K562 (cell line): ENCODE data around the gene ACADVL. TPM values are rescaled to one million over a fixed set of nuclear protein-coding genes. Genes with fewer than 3 reads are reported as not detected.

ENCODE experiments used
- ATAC-seq: fragments of 200-7000 bp; cut with Tn5 transposase; 3 replicates; pipeline ENCODE4 v1.9.1; 2020; ENCODE audit warnings: moderate library complexity
- BruUV-seq: library from RNA; stranded (reverse); fragments of 400-500 nt; replicated peaks from 2 replicates; lab custom pipeline; 2021; lab: Mats Ljungman, UMichigan
- CTCF ChIA-PET: fragments of 300-600 bp; formaldehyde crosslinking; extraction: SDS; loops from one replicate; lab custom pipeline; 2021; ENCODE audit warnings: low intra/inter-chr PET ratio; lab: Yijun Ruan, JAX
- POLR2A ChIA-PET: fragments of 300-600, 350-650 bp; sonication (Branson Sonifier 250); formaldehyde crosslinking; extraction: SDS; loops from one replicate; lab custom pipeline; 2021; ENCODE audit warnings: antibody characterized with exemption, inconsistent platforms; lab: Yijun Ruan, JAX
- DNase-seq, 4 experiments: peaks; one replicate each; pipeline versions ENCODE4 v3.0.0 to v3.0.0-alpha.2; 2011 to 2018; ENCODE audit warnings: low spot score in 3 of 4, mixed read lengths in 3 of 4; ENCODE audit errors: extremely low read depth in 1 of 4
- FAIRE-seq: peaks from 2 replicates; lab custom pipeline; 2011; peaks lifted over from hg19 to GRCh38; lab: Jason Lieb, UNC
- H2AFZ ChIP-seq: 2 replicates; pipeline ENCODE4 v1.6.0; 2011; ENCODE audit warnings: low read depth, low read length, control low read depth, inconsistent platforms
- H3K27ac ChIP-seq: fragments of 200-600 bp; 3 replicates; pipeline ENCODE4 v1.8.0; 2011; ENCODE audit warnings: low read depth, mild to moderate bottlenecking, control low read depth, inconsistent platforms, low read length, moderate library complexity, mixed read lengths; ENCODE audit errors: extremely low read depth
- H3K27me3 ChIP-seq, 2 experiments: fragments of 300-600 bp in 1 of 2; 2 replicates in 1 of 2; 3 replicates in 1 of 2; pipeline versions ENCODE4 v1.6.0 to v1.8.0; 2011; ENCODE audit warnings: inconsistent platforms in 2 of 2, low read length in 2 of 2, mild to moderate bottlenecking in 1 of 2, mixed read lengths in 1 of 2, moderate library complexity in 1 of 2; ENCODE audit not compliant: control insufficient read depth in 2 of 2, insufficient read depth in 2 of 2
- H3K36me3 ChIP-seq: fragments of 300-600 bp; 3 replicates; pipeline ENCODE4 v1.8.0; 2011; ENCODE audit warnings: mild to moderate bottlenecking, low read length, inconsistent platforms; ENCODE audit not compliant: control insufficient read depth, insufficient read depth
- H3K4me1 ChIP-seq, 2 experiments: fragments of 200-600 bp in 1 of 2; replicated peaks in 1 of 2; 2 replicates in 1 of 2; 3 replicates in 1 of 2; pipeline versions ENCODE4 v1.5.1 to v1.8.0; 2011; ENCODE audit warnings: inconsistent platforms in 2 of 2, low read length in 2 of 2, mild to moderate bottlenecking in 1 of 2, mixed read lengths in 1 of 2, moderate library complexity in 1 of 2; ENCODE audit not compliant: control insufficient read depth in 2 of 2, insufficient read depth in 2 of 2
- H3K4me2 ChIP-seq: 2 replicates; pipeline ENCODE4 v1.6.1; 2011; ENCODE audit warnings: low read length, control low read depth, inconsistent platforms, mixed read lengths; ENCODE audit not compliant: insufficient read depth
- H3K4me3 ChIP-seq: fragments of 200-600 bp; sonication (generic), shearing (Covaris generic); 2 replicates; pipeline ENCODE4 v1.5.1; 2016; ENCODE audit warnings: control low read depth, inconsistent platforms
- H3K79me2 ChIP-seq: fragments of 200-600 bp; 3 replicates; pipeline ENCODE4 v1.8.0; 2011; ENCODE audit warnings: low read length, inconsistent platforms; ENCODE audit not compliant: control insufficient read depth, insufficient read depth
- H3K9ac ChIP-seq, 2 experiments: 2 replicates each; pipeline versions ENCODE4 v1.6.0 to v1.6.1; 2011; ENCODE audit warnings: low read depth in 2 of 2, low read length in 2 of 2, control low read depth in 1 of 2, inconsistent platforms in 1 of 2, mild to moderate bottlenecking in 1 of 2, mixed read lengths in 1 of 2; ENCODE audit not compliant: insufficient read depth in 1 of 2
- H3K9me1 ChIP-seq: one replicate; pipeline ENCODE4 v1.6.0; 2011; ENCODE audit warnings: inconsistent platforms, mild to moderate bottlenecking, low read length, moderate library complexity; ENCODE audit not compliant: control insufficient read depth, insufficient read depth
- H3K9me3 ChIP-seq: replicated peaks from 2 replicates; pipeline ENCODE4 v1.5.1; 2011; ENCODE audit warnings: low read depth, low read length, inconsistent platforms; ENCODE audit not compliant: control insufficient read depth, insufficient read depth
- H4K20me1 ChIP-seq: replicated peaks from 2 replicates; pipeline ENCODE4 v1.6.1; 2011; ENCODE audit warnings: low read length, inconsistent platforms, mixed read lengths; ENCODE audit not compliant: control insufficient read depth, insufficient read depth
- GTF3C2 ChIP-seq: IDR thresholded peaks from 3 replicates; pipeline ENCODE4 v1.6.1; 2011; ENCODE audit warnings: borderline replicate concordance, mild to moderate bottlenecking, moderate library complexity; ENCODE audit not compliant: insufficient read length; ENCODE audit errors: extremely low read depth
- ILK ChIP-seq: fragments of 450-650 bp; IDR thresholded peaks from 2 replicates; pipeline ENCODE4 v1.6.1; 2016; ENCODE audit warnings: missing genetic modification characterization, low read depth, mild to moderate bottlenecking, missing compliant biosample characterization, moderate library complexity, borderline replicate concordance
- KLF10 ChIP-seq: fragments of 250-450 bp; sonication (Bioruptor Pico); IDR thresholded peaks from 2 replicates; pipeline ENCODE4 v1.6.1; 2021; ENCODE audit warnings: matching md5 sums
- RBFOX2 ChIP-seq: fragments of 200-400 bp; formaldehyde crosslinking; IDR thresholded peaks from 2 replicates; pipeline ENCODE4 v1.6.1; 2017; ENCODE audit warnings: low read depth, mild to moderate bottlenecking, low read length, moderate library complexity
- RBM39 ChIP-seq: fragments of 200-400 bp; formaldehyde crosslinking; optimal IDR thresholded peaks from 2 replicates; pipeline ENCODE3; 2018; ENCODE audit warnings: low read depth, low read length
- RFX7 ChIP-seq: fragments of 250-450 bp; sonication (Bioruptor Pico); IDR thresholded peaks from 2 replicates; pipeline ENCODE4 v1.5.1; 2021; ENCODE audit warnings: mild to moderate bottlenecking
- TCF3 ChIP-seq: sonication (generic); formaldehyde crosslinking; IDR thresholded peaks from 2 replicates; pipeline ENCODE4 v1.4.0; 2020; ENCODE audit warnings: mild to moderate bottlenecking, missing genetic modification reagents
- ZBTB17 ChIP-seq: fragments of 450-650 bp; formaldehyde crosslinking; IDR thresholded peaks from 2 replicates; pipeline ENCODE4 v1.4.0; 2020; ENCODE audit warnings: mild to moderate bottlenecking
- ZNF384 ChIP-seq: IDR thresholded peaks from 2 replicates; pipeline ENCODE4 v1.6.1; 2012; ENCODE audit warnings: low read depth, low read length, improper control_type of control experiment
- WGBS: fragments of 100-300 bp; shearing (Covaris generic); methylation state at CpG from one replicate; pipeline ENCODE4 v1.1.6; 2016; ENCODE audit warnings: low coverage, mixed read lengths; ENCODE audit not compliant: insufficient coverage; ENCODE audit errors: missing lambda C conversion rate; 5-methylcytosine and 5-hydroxymethylcytosine counted together
- in situ Hi-C: fragments of 300-500 bp; cut with MboI; formaldehyde crosslinking; loops from 4 replicates; pipeline ENCODE4 v1.15.0; 2018; ENCODE audit warnings: inconsistent platforms, mixed read lengths
- intact Hi-C: fragments of 100-400 bp; cut with micrococcal nuclease; formaldehyde crosslinking; loops from 2 replicates; pipeline ENCODE4 v1.14.2; 2022
- polyA plus RNA-seq, 8 experiments: library from polyadenylated mRNA; depleted of rRNA in 4 of 8; stranded (reverse) in 5 of 8; unstranded in 3 of 8; fragments of >200 nt; fragmentation: Nextera tagmentation in 2 of 8; fragmentation: Illumina TruSeq in 1 of 8; extraction: Ambion mirVana in 2 of 8; extraction: Trizol in 1 of 8; gene quantifications; 2 replicates each; pipeline versions ENCODE4 v1.2.1 to v1.2.3, GENCODE V29; 2011 to 2014; ENCODE audit warnings: inconsistent platforms in 1 of 8, missing spikeins in 1 of 8
- total RNA-seq, 7 experiments: library from RNA; depleted of rRNA in 6 of 7; stranded (reverse); fragments of >200 nt in 6 of 7; fragmentation: Illumina TruSeq in 2 of 7; extraction: Trizol in 2 of 7; gene quantifications; 2 replicates each; pipeline versions ENCODE4 v1.2.1 to v1.2.3, GENCODE V29; 2011 to 2021; ENCODE audit warnings: low replicate concordance in 1 of 7

Gene ACADVL
- total and polyA plus RNA-seq, 9 of the 15 experiments (the other 6 are each of a cell fraction or from before 2014, with no cell fraction given): 25.5 to 449 (median 214) TPM

- no peak overlapping the region for H3K4me2 ChIP-seq
- peaks cover 1% of the 10 kb centered on the region for H3K9me1 ChIP-seq
- TF ChIP-seq ILK (no peak), RBFOX2 (peak; percentile 36; the same call in 1 of the 2 replicates), TCF3 (no peak), GTF3C2 (no peak), ZNF384 (no peak), RFX7 (CRISPR knock-in tag) (no peak), KLF10 (CRISPR knock-in tag) (no peak), RBM39 (no peak), ZBTB17 (CRISPR knock-in tag) (no peak)
- H3K9me3 ChIP-seq: no peaks in the 10 kb centered on the region
- ATAC-seq (no peak), FAIRE-seq (no peak), DNase-seq (no peak)
- H3K36me3 ChIP-seq: peaks cover 92% of the 10 kb centered on the region; the same call in 2 of the 3 replicates
- H2AFZ ChIP-seq: no peak overlapping the region
- peaks cover 4% of the 10 kb centered on the region for H4K20me1 ChIP-seq
- peaks cover 3 to 28% of the 10 kb centered on the region in 2 experiments; a peak in 4 of 5 replicates for H3K4me1 ChIP-seq
- H3K27ac ChIP-seq: no peak overlapping the region
- ChIA-PET POLR2A (interaction anchor here (0.7 kb wide), 1 partner anchor 15 kb away, joined by 4 read pairs; no protein-coding TSS in a partner anchor), CTCF (no interaction called here)
- WGBS: 95% methylated on average over 27 of the region's 31 CpGs
- peak overlapping the region in 1 of 2 experiments; percentile 7; a peak in 1 of 4 replicates for H3K9ac ChIP-seq
- in situ Hi-C loops (no loop called here), intact Hi-C loops (no loop called here)
- BruUV-seq: no TSS peak
- H3K79me2 ChIP-seq: peaks cover 19% of the 10 kb centered on the region
- H3K27me3 ChIP-seq: no peaks in the 10 kb centered on the region
- no peak overlapping the region for H3K4me3 ChIP-seq
These were observed 7.3 kb downstream of the ACADVL start for GRCh38 chr17:7226721-7227710.
